ENCODE data around the gene EIF4A2.
"Not testable (repeated sequence)": the region's sequence is repeated elsewhere in the genome, so short reads cannot be mapped to it uniquely, and the experiment has no call there.

DNA sequence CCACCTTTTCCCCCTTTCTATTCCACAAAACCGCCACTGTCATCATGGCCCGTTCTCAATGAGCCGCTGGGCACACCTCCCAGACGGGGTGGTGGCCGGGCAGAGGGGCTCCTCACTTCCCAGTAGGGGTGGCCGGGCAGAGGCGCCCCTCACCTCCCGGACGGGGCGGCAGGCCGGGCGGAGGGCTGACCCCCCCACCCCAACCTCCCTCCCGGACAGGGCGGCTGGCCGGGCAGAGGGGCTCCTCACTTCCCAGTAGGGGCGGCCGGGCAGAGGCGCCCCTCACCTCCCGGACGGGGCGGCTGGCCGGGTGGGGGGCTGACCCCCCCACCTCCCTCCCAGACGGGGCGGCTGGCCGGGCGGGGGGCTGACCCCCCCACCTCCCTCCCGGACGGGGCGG, 27.9 kb downstream of the EIF4A2 start:
- TF ChIP-seq, protein P1, sequence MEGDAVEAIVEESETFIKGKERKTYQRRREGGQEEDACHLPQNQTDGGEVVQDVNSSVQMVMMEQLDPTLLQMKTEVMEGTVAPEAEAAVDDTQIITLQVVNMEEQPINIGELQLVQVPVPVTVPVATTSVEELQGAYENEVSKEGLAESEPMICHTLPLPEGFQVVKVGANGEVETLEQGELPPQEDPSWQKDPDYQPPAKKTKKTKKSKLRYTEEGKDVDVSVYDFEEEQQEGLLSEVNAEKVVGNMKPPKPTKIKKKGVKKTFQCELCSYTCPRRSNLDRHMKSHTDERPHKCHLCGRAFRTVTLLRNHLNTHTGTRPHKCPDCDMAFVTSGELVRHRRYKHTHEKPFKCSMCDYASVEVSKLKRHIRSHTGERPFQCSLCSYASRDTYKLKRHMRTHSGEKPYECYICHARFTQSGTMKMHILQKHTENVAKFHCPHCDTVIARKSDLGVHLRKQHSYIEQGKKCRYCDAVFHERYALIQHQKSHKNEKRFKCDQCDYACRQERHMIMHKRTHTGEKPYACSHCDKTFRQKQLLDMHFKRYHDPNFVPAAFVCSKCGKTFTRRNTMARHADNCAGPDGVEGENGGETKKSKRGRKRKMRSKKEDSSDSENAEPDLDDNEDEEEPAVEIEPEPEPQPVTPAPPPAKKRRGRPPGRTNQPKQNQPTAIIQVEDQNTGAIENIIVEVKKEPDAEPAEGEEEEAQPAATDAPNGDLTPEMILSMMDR (IDR thresholded peaks at IDR 0.05), result not testable (repeated sequence)
- not testable (repeated sequence) for TF ChIP-seq POLR2A (IDR thresholded peaks at IDR 0.05)
